ENCODE measurements around the gene TAPBPL. TPM values are rescaled to one million over a fixed set of nuclear protein-coding genes. Genes with fewer than 3 reads are reported as not detected.
A peak's percentile ranks its signal among the peaks of the same experiment; 100 is the strongest.
"Not testable (repeated sequence)": the region's sequence is repeated elsewhere in the genome, so short reads cannot be mapped to it uniquely, and the experiment has no call there.

The TAPBPL gene
- total and polyA plus RNA-seq, 7 donors = 14.4 to 36.0 (median 26.7) TPM

GRCh38 chr12:6424008-6424347 lies 27.9 kb upstream of the TAPBPL start:
- WGBS, 2 donors = 43 to 64% methylated on average over 6 of the region's 6 CpGs
- H3K27ac ChIP-seq = peak overlapping the region; percentile 43 to 67 (median 62)
- intact Hi-C loops (cut with DNase I) = no loop called here

GRCh38 chr12:6424866-6425265 lies 27.0 kb upstream of the TAPBPL start:
- Histone ChIP-seq H3K27ac (no peak overlapping the region), H3K4me1 (peaks cover 0 to 23% (median 18%) of the 10 kb centered on the region in 4 donors), H3K27me3 (no peaks in the 10 kb centered on the region), H3K36me3 (no peaks in the 10 kb centered on the region), H3K4me3 (no peak overlapping the region), H3K9me3 (no peaks in the 10 kb centered on the region)
- TF ChIP-seq POLR2AphosphoS5 (IDR thresholded peaks at IDR 0.05) (no peak), POLR2A (IDR thresholded peaks at IDR 0.05) (no peak), EP300 (IDR thresholded peaks at IDR 0.05) (no peak)
- TF ChIP-seq, protein P1, sequence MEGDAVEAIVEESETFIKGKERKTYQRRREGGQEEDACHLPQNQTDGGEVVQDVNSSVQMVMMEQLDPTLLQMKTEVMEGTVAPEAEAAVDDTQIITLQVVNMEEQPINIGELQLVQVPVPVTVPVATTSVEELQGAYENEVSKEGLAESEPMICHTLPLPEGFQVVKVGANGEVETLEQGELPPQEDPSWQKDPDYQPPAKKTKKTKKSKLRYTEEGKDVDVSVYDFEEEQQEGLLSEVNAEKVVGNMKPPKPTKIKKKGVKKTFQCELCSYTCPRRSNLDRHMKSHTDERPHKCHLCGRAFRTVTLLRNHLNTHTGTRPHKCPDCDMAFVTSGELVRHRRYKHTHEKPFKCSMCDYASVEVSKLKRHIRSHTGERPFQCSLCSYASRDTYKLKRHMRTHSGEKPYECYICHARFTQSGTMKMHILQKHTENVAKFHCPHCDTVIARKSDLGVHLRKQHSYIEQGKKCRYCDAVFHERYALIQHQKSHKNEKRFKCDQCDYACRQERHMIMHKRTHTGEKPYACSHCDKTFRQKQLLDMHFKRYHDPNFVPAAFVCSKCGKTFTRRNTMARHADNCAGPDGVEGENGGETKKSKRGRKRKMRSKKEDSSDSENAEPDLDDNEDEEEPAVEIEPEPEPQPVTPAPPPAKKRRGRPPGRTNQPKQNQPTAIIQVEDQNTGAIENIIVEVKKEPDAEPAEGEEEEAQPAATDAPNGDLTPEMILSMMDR (IDR thresholded peaks at IDR 0.05) = no peak
- no peak for DNase-seq
- 91% methylated on average over 8 of the region's 8 CpGs for WGBS, 2 donors
- intact Hi-C loops (cut with DNase I) = no loop called here

More at GRCh38 chr12:6424008-6424347, 27.9 kb upstream of the TAPBPL start:
- Histone ChIP-seq H3K9me3 (no peaks in the 10 kb centered on the region), H3K4me3 (no peak overlapping the region), H3K36me3 (no peaks in the 10 kb centered on the region), H3K27me3 (no peaks in the 10 kb centered on the region), H3K4me1 (peaks cover 0 to 22% (median 17%) of the 10 kb centered on the region in 4 donors)
- TF ChIP-seq POLR2A (IDR thresholded peaks at IDR 0.05) (no peak), EP300 (IDR thresholded peaks at IDR 0.05) (no peak), POLR2AphosphoS5 (IDR thresholded peaks at IDR 0.05) (no peak)
- TF ChIP-seq, protein P1 (IDR thresholded peaks at IDR 0.05) = no peak
- DNase-seq = no peak

GRCh38 chr12:6425590-6426531 lies 26.0 kb upstream of the TAPBPL start:
- no peak overlapping the region for H3K27ac ChIP-seq
- no peak for TF ChIP-seq POLR2AphosphoS5 (IDR thresholded peaks at IDR 0.05)
- TF ChIP-seq POLR2A (IDR thresholded peaks at IDR 0.05) = no peak
- TF ChIP-seq, protein P1 (IDR thresholded peaks at IDR 0.05) = no peak
- TF ChIP-seq EP300 (IDR thresholded peaks at IDR 0.05) = no peak

GRCh38 chr12:6426882-6427671 lies 24.8 kb upstream of the TAPBPL start:
- intact Hi-C loops (cut with DNase I) = no loop called here
- TF ChIP-seq POLR2A (IDR thresholded peaks at IDR 0.05) (no peak), EP300 (IDR thresholded peaks at IDR 0.05) (no peak), POLR2AphosphoS5 (IDR thresholded peaks at IDR 0.05) (no peak)
- TF ChIP-seq, protein P1 (IDR thresholded peaks at IDR 0.05) = no peak

More at GRCh38 chr12:6425590-6426531, 26.0 kb upstream of the TAPBPL start:
- Histone ChIP-seq H3K36me3 (no peaks in the 10 kb centered on the region), H3K27me3 (no peaks in the 10 kb centered on the region), H3K4me1 (peaks cover 0 to 23% (median 19%) of the 10 kb centered on the region in 4 donors), H3K4me3 (no peak overlapping the region), H3K9me3 (no peaks in the 10 kb centered on the region)
- WGBS, 2 donors = 76 to 87% methylated on average over 23 of the region's 23 CpGs
- intact Hi-C loops (cut with DNase I) = no loop called here
- DNase-seq = no peak

DNA sequence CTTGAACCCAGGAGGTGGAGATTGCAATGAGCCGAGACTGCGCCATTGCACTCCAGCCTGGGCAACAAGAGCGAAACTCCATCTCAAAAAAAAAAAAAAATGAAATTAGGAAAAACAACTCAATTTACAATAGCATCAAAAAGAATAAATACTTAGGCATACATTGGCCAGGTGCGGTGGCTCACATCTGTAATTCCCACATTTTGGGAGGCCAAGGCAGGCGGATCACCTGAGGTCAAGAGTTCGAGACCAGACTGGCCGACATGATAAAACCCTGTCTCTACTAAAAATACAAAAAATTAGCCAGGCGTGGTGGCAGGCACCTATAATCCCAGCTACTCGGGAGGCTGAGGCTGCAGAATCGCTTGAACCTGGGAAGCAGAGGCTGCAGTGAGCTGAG lies 24.0 kb upstream of the TAPBPL start:
- DNase-seq; H3K27ac ChIP-seq; intact Hi-C loops (cut with DNase I): not testable (repeated sequence)

More at GRCh38 chr12:6426882-6427671, 24.8 kb upstream of the TAPBPL start:
- Histone ChIP-seq H3K36me3 (no peaks in the 10 kb centered on the region), H3K27me3 (no peaks in the 10 kb centered on the region), H3K4me1 (peaks cover 0 to 26% (median 23%) of the 10 kb centered on the region in 4 donors), H3K27ac (no peak overlapping the region), H3K4me3 (no peak overlapping the region), H3K9me3 (no peaks in the 10 kb centered on the region)
- 49 to 68% methylated on average over 14 of the region's 14 CpGs for WGBS, 2 donors
- no peak for DNase-seq

More for the DNA sequence above, 24.0 kb upstream of the TAPBPL start:
- not testable (repeated sequence) for H3K9me3 ChIP-seq, H3K4me3 ChIP-seq, H3K27me3 ChIP-seq, H3K36me3 ChIP-seq
- WGBS, 2 donors = 86 to 93% methylated on average over 10 of the region's 10 CpGs
- H3K4me1 ChIP-seq = peaks cover 0 to 26% (median 23%) of the 10 kb centered on the region in 4 donors

Data from sigmoid colon (tissue), 7 donors.